Prostate gland (tissue), 2 donors: ENCODE data around the gene LRRC74B.

Source experiments
- CTCF ChIP-seq, 4 experiments: fragments of 200-600 bp in 2 of 4; fragments of 450-650 bp in 2 of 4; sonication (generic) in 2 of 4; IDR thresholded peaks; 1 replicate in 3 of 4; 2 replicates in 1 of 4; pipeline ENCODE4 v1.5.1; 2016 to 2019; ENCODE audit warnings: antibody characterized with exemption in 4 of 4, mild to moderate bottlenecking in 2 of 4, moderate library complexity in 2 of 4
- POLR2A ChIP-seq: fragments of 450-650 bp; IDR thresholded peaks from one replicate; pipeline ENCODE4 v1.6.1; 2016; ENCODE audit warnings: antibody characterized with exemption, mild to moderate bottlenecking
- POLR2AphosphoS5 ChIP-seq: sonication (generic); formaldehyde crosslinking; IDR thresholded peaks from one replicate; pipeline ENCODE4 v1.6.1; 2017; ENCODE audit warnings: antibody characterized with exemption

GRCh38 chr22:21087119-21087518 is 41.4 kb downstream of the LRRC74B start:
- no peak for TF ChIP-seq CTCF (IDR thresholded peaks at IDR 0.05)
- TF ChIP-seq POLR2A = no peak
- TF ChIP-seq POLR2AphosphoS5 = no peak
